HG02623 (cell line): ENCODE data around the gene EPB41L4B.

Source experiments
- ATAC-seq: cut with Tn5 transposase; IDR thresholded peaks from one replicate; pipeline ENCODE4 v1.9.1; 2021; ENCODE audit warnings: moderate library complexity; ENCODE audit not compliant: unreplicated experiment

The EPB41L4B gene

GRCh38 chr9:109166771-109167601 lies 153.9 kb downstream of the EPB41L4B start, which contains the start of gene FRRS1L:
TSS of gene FRRS1L (minus strand) at chr9:109167249. CDS start at chr9:109167138, 111 bp downstream.
- no peak for ATAC-seq

- no peak for ATAC-seq
These were observed 154.6 kb downstream of the EPB41L4B start for GRCh38 chr9:109166171-109166770.

DNA sequence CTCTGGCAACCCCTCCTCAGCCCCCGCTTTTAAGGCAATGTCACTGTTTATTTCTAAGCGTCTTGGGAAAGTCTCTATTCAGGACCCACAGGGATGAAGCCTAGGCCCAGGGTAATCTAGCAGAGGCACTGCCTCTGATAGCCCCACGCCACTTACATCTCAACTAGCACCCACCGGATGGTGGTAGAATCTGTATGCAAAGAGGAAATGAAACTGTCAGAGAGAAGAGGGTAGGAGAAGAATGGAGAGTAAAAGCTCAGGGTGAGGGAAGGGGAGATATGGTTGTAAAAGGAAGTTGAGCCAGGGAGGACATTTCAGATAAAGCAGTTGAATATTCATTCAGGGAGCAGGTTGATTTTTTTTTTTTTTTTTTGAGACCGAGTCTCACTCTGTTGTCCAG lies 156.8 kb downstream of the EPB41L4B start:
- ATAC-seq: no peak

DNA sequence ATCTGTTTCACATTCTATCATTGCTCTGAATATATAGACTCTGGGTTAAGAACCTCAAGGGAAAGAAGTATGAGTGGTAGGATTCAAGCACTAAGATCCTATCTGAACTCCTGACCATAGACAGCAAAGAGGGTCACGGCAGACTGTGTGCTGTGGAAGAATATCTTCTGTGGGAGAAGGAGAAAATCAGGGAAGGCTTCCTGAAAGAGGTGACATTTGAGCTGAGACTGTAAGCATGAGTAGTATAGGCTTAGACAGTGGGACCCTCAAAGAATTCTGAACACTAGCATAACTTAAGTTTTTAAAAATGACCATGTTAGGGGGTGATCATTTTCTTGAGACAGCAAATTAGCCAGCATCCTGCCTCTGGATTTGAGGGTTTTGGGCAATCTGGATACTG lies 157.7 kb downstream of the EPB41L4B start:
- ATAC-seq: no peak

DNA sequence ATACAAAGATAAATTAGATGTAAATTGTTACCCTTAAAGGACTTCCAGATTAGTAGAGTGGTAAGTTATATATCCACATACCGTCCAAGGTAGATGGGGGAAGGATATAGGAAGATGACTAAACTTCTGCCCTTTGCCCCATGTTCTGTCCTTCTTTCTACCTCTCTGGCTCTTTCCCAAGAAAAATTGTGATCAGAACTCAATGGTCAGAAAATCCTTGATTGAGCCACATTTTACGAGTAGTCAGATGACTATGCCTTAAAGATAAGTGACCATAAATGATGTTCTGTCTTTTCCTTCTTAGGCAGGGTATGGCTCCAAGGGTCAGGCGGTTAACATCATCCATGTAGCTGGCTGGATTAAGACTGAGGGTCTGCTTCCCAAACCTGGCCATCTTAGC lies 158.2 kb downstream of the EPB41L4B start:
- ATAC-seq: no peak

DNA sequence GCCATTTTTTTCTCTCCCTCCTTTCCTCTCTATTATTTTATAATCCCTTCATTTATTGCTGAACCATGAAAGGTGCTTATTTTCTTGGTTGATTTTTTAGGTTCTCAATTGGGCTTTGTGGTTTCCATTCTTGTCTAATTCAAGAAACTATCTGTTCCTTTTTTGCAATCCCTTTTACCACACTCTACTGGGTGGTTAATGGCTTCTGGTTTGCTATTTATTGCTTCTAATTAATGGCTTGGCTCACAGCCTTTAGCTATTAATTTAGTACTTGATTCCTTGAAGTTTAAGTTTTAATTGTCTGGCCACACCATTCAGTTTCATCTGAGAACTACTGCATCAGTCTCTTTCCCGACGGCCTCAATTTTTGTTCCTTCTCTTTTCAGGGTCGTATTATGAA lies 159.4 kb downstream of the EPB41L4B start:
- no peak for ATAC-seq

DNA sequence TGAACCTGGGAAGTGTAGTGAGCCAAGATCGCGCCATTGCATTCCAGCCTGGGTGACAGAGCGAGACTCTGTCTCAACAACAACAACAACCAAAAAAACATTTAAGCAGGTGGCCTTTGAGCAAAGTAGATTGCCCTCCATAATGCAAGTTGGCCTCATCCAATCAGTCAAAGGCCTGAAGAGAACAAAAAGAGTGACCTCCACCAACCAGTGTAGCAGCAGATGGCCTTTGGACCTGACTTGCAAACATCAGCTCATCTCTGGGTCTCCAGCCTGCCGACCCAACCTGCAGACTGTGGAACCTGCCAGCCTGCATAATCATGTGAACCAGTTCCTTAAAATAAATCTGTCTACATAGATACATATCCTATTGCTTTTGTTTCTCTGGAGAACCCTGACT lies 161.3 kb downstream of the EPB41L4B start:
- ATAC-seq: no peak

DNA sequence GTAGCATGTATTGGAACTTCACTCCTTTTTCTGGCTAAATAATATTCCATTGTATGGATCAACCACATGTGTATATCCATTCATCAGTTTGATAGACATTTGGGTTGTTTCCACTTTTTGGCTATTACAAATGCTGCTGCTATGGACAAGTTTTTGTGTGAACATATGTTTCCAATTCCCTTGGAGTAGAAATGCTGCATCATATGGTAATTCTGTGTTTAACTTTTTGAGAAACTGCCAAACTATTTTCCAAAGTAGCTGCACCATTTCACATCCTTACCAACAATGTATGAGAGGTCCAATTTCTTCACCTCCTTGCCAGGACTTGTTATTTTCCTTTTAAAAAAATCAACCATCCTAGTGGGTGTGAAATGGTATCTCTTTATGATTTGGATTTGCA lies 162.2 kb downstream of the EPB41L4B start:
- no peak for ATAC-seq

- ATAC-seq: no peak
These were observed 164.2 kb downstream of the EPB41L4B start for GRCh38 chr9:109156708-109157107.

- no peak for ATAC-seq
These were observed 169.8 kb downstream of the EPB41L4B start for GRCh38 chr9:109150925-109151545.

- no peak for ATAC-seq
These were observed 171.1 kb downstream of the EPB41L4B start for GRCh38 chr9:109149722-109150121.

GRCh38 chr9:109149089-109149488 lies 171.8 kb downstream of the EPB41L4B start:
- ATAC-seq: no peak

- no peak for ATAC-seq
These were observed 175.8 kb downstream of the EPB41L4B start for GRCh38 chr9:109145051-109145450.

DNA sequence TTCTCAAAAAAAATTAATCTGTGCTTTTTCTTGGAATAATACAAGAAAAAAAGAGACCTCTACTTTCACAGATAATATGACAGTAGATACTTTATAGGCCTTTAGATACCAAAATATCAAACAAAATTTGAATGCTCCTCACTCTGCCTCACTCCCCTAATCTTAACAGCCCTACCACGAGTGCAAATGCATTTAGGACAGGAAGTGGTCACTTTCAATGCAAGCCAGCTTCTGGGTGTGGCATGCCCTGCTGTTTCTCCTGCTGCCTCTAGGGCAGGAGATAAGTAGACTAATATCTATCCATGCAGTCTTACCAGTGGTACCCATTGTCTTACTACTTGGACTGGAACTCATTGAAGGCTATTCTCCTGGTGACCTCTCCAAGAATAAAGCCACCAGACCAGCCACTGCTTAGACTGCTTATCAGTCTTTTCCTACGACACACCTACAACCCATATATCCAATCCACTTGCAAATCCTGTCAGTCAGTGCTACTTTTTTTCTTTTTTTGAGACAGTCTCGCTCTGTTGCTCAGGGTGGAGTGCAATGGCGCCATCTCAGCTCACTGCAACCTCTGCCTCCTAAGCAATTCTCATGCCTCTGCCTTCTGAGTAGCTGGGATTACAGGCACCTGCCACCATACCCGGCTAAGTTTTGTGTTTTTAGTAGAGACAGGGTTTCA lies 176.8 kb downstream of the EPB41L4B start:
- ATAC-seq: peak; percentile 96

DNA sequence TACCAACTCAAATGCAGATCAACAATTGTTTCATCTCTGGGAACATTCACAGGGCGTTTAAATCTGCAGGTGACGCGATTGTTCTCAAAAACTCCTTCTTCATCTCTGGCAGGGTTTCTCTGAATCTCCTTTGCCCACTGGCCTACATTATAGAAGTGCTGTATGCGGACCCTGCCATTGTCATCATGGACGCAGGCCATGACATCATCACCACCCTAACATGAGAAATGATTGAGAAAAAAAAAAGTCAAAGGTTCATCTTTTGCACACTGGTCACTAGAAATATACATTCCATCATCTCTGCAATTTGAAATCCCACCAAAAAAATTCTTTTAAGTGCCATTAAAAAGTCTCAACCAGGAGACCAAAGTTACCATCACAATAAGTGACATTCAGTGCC lies 179.5 kb downstream of the EPB41L4B start:
- ATAC-seq: no peak

DNA sequence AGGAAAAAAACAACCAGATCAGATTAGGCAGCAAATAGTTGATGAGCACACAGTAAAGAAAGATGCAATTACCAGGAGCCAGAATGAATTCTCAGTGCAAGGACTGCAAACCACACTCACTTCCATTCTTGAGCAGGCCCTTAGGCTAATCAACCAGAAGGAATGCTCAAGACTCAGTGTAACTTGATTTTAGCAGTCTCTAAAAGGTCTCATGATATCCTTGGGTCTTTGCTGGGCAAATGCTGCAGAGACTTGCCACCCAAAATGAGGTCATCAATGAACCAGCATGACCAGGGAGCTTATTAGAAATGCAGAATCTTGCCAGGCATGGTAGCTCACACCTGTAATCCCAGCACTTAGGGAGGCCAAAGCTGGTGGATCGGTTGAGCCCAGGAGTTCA lies 181.0 kb downstream of the EPB41L4B start:
- no peak for ATAC-seq

- ATAC-seq: no peak
These were observed 182.4 kb downstream of the EPB41L4B start for GRCh38 chr9:109138421-109138820.

DNA sequence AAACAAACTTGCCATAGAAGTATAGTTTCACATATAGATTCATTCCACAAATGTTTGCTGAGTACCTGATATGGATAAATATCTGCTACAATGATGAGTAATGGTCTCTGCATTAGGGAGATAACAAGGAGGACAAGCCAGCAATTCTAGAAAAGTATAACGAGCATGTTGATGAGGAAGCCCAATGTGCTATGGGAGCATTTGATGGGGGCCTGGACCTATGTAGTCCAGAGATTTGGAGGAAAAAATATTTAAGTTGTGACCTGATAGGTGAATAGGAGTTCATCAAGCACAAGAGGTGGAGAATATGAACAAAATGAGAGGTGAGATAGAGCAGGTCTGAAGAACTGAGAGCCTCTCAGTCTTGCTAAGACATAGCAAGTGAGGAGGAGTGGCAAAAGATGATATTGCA lies 186.7 kb downstream of the EPB41L4B start:
- no peak for ATAC-seq

DNA sequence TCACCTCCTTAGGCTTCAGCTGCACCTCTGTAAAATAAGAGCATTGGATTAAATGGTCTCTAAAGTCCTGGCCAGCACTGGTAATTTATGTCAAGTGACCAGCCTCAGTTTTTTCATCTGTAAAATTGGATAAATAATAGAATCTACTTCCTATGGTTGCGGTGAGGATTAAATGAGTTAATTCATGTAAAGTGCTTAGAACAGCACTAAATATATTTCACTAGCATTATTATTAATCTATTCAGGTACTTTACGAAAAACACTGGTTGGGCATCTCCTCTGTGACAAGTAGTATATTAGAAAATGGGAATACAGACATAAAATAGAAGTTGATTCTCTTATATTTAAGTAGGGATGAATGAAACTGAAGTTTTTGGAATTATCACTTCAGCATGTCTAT lies 187.3 kb downstream of the EPB41L4B start:
- ATAC-seq: no peak

GRCh38 chr9:109132567-109133021 lies 188.3 kb downstream of the EPB41L4B start:
- ATAC-seq: no peak

- ATAC-seq: no peak
These were observed 191.2 kb downstream of the EPB41L4B start for GRCh38 chr9:109129470-109130197.
